Activated CD8-positive, alpha-beta memory T cell treated with anti-CD3 and anti-CD28 coated beads for 1 hour (primary cell): ENCODE results near the gene SNAP47.

Source experiments
- DNase-seq, 2 donors: peaks; one replicate each; pipeline ENCODE4 v3.0.0-alpha.2; 2020; ENCODE audit warnings: low read depth in 1 of 2; ENCODE audit errors: extremely low read depth in 1 of 2

The SNAP47 gene

GRCh38 chr1:227748496-227749182 lies 13.4 kb downstream of the SNAP47 start:
- DNase-seq, result no peak

GRCh38 chr1:227749225-227749624 lies 14.0 kb downstream of the SNAP47 start:
- DNase-seq, result no peak

- DNase-seq, result no peak
These were observed 14.9 kb downstream of the SNAP47 start for GRCh38 chr1:227749916-227750710.

GRCh38 chr1:227753999-227754711 lies 18.9 kb downstream of the SNAP47 start:
- DNase-seq, result no peak

GRCh38 chr1:227754958-227755357 lies 19.7 kb downstream of the SNAP47 start:
- DNase-seq, result no peak

- DNase-seq, result no peak
These were observed 21.1 kb downstream of the SNAP47 start for GRCh38 chr1:227756172-227756959.

- no peak for DNase-seq
These were observed 22.5 kb downstream of the SNAP47 start for GRCh38 chr1:227757781-227758180.

- DNase-seq, result no peak
These were observed 23.1 kb downstream of the SNAP47 start for GRCh38 chr1:227758366-227758765.

- no peak for DNase-seq
These were observed 24.4 kb downstream of the SNAP47 start for GRCh38 chr1:227759341-227760300.

- DNase-seq, result no peak
These were observed 25.1 kb downstream of the SNAP47 start for GRCh38 chr1:227760377-227760776.

GRCh38 chr1:227761621-227762230 lies 26.5 kb downstream of the SNAP47 start:
- no peak for DNase-seq

GRCh38 chr1:227762231-227762911 lies 27.1 kb downstream of the SNAP47 start:
- DNase-seq, result peak; percentile 74 to 79

- no peak for DNase-seq
These were observed 28.2 kb downstream of the SNAP47 start for GRCh38 chr1:227763246-227764018.

GRCh38 chr1:227764019-227764391 lies 28.8 kb downstream of the SNAP47 start:
- DNase-seq, result no peak

- no peak for DNase-seq
These were observed 30.2 kb downstream of the SNAP47 start for GRCh38 chr1:227765261-227766014.

- DNase-seq, result peak; percentile 55 to 67
These were observed 30.9 kb downstream of the SNAP47 start for GRCh38 chr1:227766015-227766634.
